Muscle layer of duodenum (tissue), 2 donors: ENCODE measurements around the gene SLC35A2.
A peak's percentile ranks its signal among the peaks of the same experiment; 100 is the strongest.

ENCODE experiments used
- H3K27ac ChIP-seq: one replicate; pipeline ENCODE4 v1.7.0; 2013; ENCODE audit warnings: mild to moderate bottlenecking, low read length
- H3K27me3 ChIP-seq: one replicate; pipeline ENCODE4 v1.7.0; 2013; ENCODE audit warnings: low read depth, mild to moderate bottlenecking, control low read depth, low read length
- H3K36me3 ChIP-seq, 2 donors: one replicate each; pipeline ENCODE4 v1.7.0; 2013; ENCODE audit warnings: low read length in 2 of 2, control low read depth in 1 of 2, mild to moderate bottlenecking in 1 of 2; ENCODE audit not compliant: insufficient read depth in 2 of 2, control insufficient read depth in 1 of 2
- H3K4me1 ChIP-seq, 2 donors: one replicate each; pipeline ENCODE4 v1.7.0; 2013; ENCODE audit warnings: low read length in 2 of 2, mild to moderate bottlenecking in 2 of 2, control low read depth in 1 of 2, moderate library complexity in 1 of 2; ENCODE audit not compliant: insufficient read depth in 2 of 2, control insufficient read depth in 1 of 2
- H3K4me3 ChIP-seq, 2 donors: one replicate each; pipeline ENCODE4 v1.7.0; 2013; ENCODE audit warnings: low read length in 2 of 2, low read depth in 1 of 2, mild to moderate bottlenecking in 1 of 2
- H3K9me3 ChIP-seq, 2 donors: one replicate each; pipeline ENCODE4 v1.7.0; 2013; ENCODE audit warnings: low read length in 2 of 2, control low read depth in 1 of 2, mild to moderate bottlenecking in 1 of 2; ENCODE audit not compliant: control insufficient read depth in 1 of 2
- donor health status: healthy.

SLC35A2 gene

DNA sequence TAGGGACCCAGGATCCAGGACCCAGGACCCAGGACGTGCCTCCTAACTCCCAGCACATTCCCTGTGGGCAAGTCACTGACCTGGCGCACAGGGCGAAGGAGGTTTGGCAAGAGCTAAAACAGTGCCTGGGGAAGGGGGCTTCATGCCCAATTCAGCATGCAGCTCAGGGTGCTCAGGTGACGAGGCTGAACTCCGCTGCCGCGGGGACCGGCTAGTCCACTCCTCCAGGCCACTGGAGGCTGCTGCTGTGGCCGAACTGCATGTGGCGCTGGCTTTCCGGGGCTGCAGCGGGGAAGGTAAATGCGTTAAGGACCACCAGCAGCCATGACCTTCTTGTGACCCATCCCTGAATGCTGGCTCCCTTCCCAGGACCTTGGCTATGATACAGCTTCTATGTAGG lies 12.3 kb upstream of the SLC35A2 start:
- no peak overlapping the region for H3K27ac ChIP-seq
- H3K4me1 ChIP-seq: peaks cover 0 to 5% of the 10 kb centered on the region in 2 donors
- H3K27me3 ChIP-seq: no peaks in the 10 kb centered on the region
- no peaks in the 10 kb centered on the region for H3K9me3 ChIP-seq
- no peak overlapping the region for H3K4me3 ChIP-seq
- peaks cover 24 to 25% of the 10 kb centered on the region in 2 donors for H3K36me3 ChIP-seq

DNA sequence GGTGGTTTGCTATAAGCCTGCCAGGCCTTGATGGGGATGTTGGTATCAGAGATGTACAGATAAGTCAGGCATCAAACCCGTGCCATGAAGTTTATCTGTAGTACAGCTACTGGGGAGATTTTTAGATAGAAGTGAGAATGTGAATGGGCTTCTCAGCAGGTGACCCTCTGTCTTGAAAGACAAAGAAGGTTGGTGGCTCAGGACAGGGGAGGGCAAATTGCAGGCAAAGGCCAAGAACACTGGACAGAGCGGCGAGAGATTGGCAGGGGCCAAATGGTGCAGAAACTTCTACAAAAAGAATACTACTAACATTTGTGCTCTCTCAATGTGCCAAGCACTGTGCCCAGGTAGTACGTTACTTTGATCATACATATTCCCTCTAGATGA lies 9.3 kb upstream of the SLC35A2 start:
- no peak overlapping the region for H3K27ac ChIP-seq
- no peak overlapping the region for H3K4me3 ChIP-seq
- H3K27me3 ChIP-seq: no peaks in the 10 kb centered on the region
- peaks cover 20 to 25% of the 10 kb centered on the region in 2 donors for H3K36me3 ChIP-seq
- H3K4me1 ChIP-seq: peaks cover 0 to 8% of the 10 kb centered on the region in 2 donors
- H3K9me3 ChIP-seq: no peaks in the 10 kb centered on the region

DNA sequence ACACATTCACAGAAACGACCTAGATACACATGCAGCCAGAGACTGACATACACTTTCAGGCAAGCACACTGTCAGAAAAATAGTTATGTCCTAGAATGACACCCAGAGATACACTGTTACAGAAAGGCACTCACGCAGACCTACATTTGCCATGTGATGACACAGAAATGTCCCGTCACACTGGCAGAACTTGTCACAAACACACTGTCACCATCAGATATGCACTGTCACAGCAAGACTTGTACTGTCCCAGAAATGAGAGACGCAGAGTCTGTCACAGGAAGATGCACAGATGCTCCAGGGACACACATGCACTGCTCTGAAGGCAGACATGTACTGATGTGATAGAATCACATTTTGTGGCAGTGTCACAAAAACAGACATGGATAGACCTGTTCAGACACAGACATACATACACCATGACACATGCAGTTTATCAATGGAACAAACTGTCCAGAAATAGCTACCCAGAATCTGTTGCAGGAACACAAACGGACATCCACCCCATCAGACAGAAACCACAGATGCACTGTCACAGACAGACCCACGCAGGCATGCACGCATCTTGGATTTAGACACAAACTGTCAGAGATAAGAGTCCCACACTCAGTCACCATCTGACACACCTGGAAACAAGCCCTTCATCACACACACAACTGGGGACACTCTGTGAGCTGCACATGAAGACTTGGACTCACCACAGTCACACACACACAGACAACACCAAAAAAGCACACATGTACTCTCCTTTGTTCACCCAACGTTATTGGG lies 8.7 kb upstream of the SLC35A2 start:
- H3K4me3 ChIP-seq: peak overlapping the region in 1 of 2 donors; percentile 37
- H3K36me3 ChIP-seq: peaks cover 14 to 25% of the 10 kb centered on the region in 2 donors
- no peaks in the 10 kb centered on the region for H3K9me3 ChIP-seq
- peaks cover 0 to 8% of the 10 kb centered on the region in 2 donors for H3K4me1 ChIP-seq
- peak overlapping the region; percentile 45 for H3K27ac ChIP-seq
- no peaks in the 10 kb centered on the region for H3K27me3 ChIP-seq

DNA sequence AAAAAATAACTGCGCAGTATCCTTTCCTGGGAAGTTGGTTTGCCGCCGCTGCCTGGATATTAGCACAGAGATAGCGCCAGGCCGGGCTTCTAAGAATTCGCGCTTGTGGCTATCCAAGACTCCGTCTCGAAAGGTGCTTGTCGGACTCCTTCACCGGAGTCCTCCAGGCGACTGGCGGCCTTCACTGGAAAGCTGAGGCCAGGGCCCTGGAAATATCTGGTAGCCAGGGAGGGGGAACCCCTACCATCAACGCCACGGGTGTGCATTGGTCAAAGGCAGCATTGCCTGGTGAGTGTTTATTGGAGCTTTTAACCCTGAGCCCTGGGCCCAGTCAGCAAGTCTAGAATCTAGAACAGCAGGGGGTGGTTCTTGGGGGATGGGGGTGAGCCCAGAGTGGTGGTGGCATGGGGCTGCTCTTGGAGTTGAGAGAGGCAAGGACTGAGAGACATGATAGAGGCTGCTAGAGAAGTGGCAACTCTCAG lies 8.0 kb upstream of the SLC35A2 start:
- Histone ChIP-seq H3K4me1 (peaks cover 0 to 8% of the 10 kb centered on the region in 2 donors), H3K27ac (peak overlapping the region; percentile 45), H3K27me3 (no peaks in the 10 kb centered on the region), H3K9me3 (no peaks in the 10 kb centered on the region), H3K4me3 (peak overlapping the region; percentile 37 to 66), H3K36me3 (peaks cover 17 to 22% of the 10 kb centered on the region in 2 donors)

DNA sequence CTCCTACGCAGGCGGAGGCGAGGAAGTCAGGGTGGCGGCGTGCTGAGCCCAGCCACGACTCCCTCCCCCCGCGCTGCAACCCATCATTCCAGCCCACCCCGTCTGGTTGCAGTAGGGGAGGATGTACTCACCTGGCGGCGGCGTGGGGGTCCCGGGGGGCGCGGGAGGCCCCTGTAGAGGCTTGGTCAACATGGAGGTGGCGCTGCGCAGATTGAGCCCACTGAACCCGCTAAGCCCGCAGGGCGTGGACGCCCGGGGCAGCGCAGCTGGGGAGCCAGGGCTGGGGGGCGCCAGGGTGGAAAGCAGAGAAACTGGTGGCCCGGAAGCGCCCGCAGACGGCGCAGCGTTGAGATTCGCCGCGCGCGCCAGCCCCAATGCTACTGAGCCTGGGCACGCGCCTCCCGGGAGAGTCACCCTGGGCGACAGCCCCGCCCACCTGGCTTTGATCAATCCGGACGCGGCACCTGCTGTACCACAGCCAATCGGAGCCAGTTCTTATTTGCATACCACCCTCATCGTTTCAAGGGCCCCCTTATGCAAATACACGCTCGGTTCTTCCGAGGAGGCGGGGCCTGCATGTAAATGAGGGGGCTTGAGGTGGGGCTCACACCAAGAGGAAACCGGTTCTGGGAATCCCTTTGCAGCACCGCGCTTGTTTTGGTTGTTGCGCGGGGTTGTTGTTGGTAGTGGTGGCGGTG lies 7.3 kb upstream of the SLC35A2 start, which contains the start of gene PIM2:
TSS of gene PIM2 (minus strand) at position 382 of the 698 bp plus-strand sequence. CDS start at position 192, 190 bp downstream.
- H3K4me1 ChIP-seq: peaks cover 0 to 8% of the 10 kb centered on the region in 2 donors
- H3K9me3 ChIP-seq: no peaks in the 10 kb centered on the region
- peaks cover 12 to 23% of the 10 kb centered on the region in 2 donors for H3K36me3 ChIP-seq
- no peaks in the 10 kb centered on the region for H3K27me3 ChIP-seq
- peak within 1 kb of the TSS; percentile 48 to 66 for H3K4me3 ChIP-seq
- H3K27ac ChIP-seq: peak within 1 kb of the TSS; percentile 45

DNA sequence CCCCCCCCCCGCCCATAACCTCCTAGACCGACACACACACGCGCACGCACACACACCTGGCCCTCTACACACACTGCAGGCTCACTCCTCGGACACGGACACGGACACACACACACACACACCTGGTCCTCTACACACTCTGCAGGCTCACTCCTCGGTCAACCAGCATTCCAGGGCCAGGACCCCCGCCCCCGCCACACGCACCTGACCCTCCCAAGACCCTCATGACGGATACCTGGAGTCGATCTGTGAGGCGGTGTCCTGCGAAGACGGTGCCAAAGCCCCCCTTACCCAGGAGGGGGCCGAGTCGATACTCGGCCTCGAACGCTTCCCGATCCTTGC lies 6.8 kb upstream of the SLC35A2 start:
- no peak overlapping the region for H3K27ac ChIP-seq
- H3K9me3 ChIP-seq: no peaks in the 10 kb centered on the region
- peak overlapping the region; percentile 48 to 66 for H3K4me3 ChIP-seq
- peaks cover 11 to 20% of the 10 kb centered on the region in 2 donors for H3K36me3 ChIP-seq
- H3K27me3 ChIP-seq: no peaks in the 10 kb centered on the region
- peaks cover 0 to 8% of the 10 kb centered on the region in 2 donors for H3K4me1 ChIP-seq

DNA sequence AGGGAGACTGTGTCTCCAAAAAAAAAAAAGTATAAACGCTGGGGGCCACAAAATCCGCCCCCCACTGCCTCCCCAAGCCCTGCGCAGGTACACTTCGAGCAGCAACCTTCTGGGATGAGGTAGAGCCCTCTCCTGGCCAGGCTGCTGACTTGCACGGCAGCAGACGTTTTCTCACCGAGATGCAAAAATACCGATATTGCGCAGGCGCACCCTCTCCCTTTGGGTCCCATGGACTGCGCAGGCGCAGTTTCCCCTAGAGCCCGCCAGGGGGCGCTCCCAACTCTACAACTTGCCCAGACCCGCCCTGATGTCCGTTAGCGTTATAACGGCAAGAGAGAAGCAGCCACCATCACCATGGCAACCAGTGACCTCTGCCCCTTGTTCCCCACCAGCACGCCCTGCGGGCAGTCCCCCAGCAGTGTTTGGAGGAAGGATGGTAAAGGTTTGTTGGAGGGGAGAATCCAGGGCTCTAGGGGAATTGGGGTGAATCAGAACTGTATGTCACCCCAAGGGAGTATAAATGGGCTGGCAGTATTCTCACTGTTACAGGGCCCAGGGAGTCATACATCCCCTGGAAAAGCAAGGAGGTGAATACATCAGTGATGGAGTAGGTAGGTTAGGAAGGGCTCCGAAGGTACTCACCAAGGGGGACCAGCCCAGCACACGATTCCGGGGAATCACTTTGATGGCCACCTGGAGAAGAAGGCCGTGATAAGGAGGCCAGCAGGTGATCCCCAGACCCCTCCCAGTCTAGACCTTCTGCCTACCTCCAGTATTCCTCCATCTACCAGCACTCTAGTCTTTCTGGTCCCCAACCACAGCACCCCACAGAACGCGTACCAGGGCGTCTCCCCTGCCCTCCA lies 5.9 kb upstream of the SLC35A2 start:
- Histone ChIP-seq H3K27me3 (no peaks in the 10 kb centered on the region), H3K4me3 (peak overlapping the region; percentile 32 to 33), H3K27ac (peak overlapping the region; percentile 31)

DNA sequence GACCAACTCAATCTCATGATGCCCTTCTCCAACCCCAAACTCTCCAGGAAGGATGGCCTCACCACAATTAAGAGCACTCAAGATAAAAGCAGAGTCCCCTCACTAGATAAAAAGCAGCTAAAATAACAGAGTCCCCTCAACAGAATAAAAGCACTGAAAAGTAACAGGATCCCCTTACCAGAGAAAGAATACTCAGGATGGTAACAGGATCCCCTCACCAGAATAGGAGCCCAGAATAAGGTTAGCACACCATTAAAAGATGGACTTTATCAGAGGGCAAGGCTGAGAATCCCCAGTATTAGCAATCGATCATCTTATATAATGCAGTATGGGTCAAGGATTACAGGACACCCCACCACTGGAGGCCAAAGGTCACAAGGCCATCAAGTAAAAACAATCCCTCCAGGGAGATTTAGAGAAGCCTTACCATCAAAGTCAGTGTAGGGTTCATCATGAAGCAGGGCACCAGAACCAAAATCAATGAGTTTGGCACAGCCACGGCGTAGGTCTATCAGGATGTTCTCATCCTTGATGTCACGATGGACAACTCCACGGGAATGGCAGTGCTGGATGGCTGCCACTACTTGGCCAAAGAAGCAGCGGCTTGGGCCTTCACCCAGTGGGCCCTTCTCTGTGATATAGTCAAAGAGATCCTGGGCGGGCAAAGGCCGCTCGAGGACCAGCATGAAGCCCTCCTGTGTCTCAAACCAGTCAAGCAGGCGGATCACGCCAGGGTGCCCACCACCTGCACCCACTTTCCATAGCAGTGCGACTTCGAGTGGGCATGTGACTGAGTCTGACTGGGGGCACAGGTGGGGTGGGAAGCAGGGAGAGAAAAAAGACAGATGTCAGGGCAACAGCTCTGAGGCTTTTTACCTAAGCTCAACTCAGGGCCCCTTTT lies 3.4 kb upstream of the SLC35A2 start:
- H3K4me3 ChIP-seq: no peak overlapping the region
- H3K4me1 ChIP-seq: peaks cover 0 to 19% of the 10 kb centered on the region in 2 donors
- H3K27ac ChIP-seq: no peak overlapping the region
- H3K27me3 ChIP-seq: no peaks in the 10 kb centered on the region
- no peaks in the 10 kb centered on the region for H3K9me3 ChIP-seq
- peaks cover 7 to 9% of the 10 kb centered on the region in 2 donors for H3K36me3 ChIP-seq

More for the DNA sequence above, 5.9 kb upstream of the SLC35A2 start:
- peaks cover 9 to 13% of the 10 kb centered on the region in 2 donors for H3K36me3 ChIP-seq
- H3K4me1 ChIP-seq: peaks cover 0 to 8% of the 10 kb centered on the region in 2 donors
- no peaks in the 10 kb centered on the region for H3K9me3 ChIP-seq

DNA sequence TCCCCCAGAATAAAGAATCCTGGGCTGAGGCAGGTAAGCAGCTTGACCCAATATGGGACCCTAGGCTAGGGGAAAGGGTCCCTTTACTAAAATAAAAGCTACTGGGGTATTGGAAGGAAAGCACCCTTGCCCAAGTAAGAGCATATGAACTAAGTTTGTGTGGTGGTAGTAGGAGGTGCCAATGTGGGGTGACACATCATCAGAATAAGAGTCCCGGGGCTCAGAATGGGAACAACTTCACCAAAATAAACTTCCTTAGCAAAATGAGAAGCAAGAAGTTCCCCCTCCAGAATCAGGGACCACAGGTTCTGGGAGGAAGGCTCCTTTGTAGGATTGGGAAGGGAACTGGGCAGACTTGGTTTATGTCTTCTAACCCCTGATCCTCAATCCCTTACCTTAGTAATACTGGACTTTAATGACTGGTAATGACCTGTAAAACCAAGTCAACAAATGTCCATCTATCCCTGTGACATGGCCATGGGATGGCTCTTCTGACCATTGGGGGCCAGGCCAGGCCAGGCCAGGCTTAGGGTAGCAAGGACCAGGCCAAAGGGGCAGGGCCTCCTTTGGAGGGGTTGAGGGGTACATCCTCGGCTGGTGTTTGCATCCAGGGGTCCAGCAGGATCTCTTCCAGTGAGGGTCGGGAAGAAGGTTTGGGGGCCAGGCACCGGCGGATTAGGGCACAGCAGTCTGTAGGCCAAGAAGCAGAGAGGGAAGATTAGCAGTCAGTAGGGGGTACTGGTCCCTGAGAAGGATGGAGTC lies 2.3 kb upstream of the SLC35A2 start:
- no peaks in the 10 kb centered on the region for H3K9me3 ChIP-seq
- no peak overlapping the region for H3K4me3 ChIP-seq
- H3K36me3 ChIP-seq: peaks cover 7 to 9% of the 10 kb centered on the region in 2 donors
- H3K27me3 ChIP-seq: no peaks in the 10 kb centered on the region
- H3K4me1 ChIP-seq: peaks cover 0 to 14% of the 10 kb centered on the region in 2 donors
- H3K27ac ChIP-seq: no peak overlapping the region
